HL-60/S4 treated with retinoic acid at 250 ng/mL for 4 days and 3 days (cell line): Measurements from ENCODE around the gene KRTAP2-3.
"Not testable (repeated sequence)": the region's sequence is repeated elsewhere in the genome, so short reads cannot be mapped to it uniquely, and the experiment has no call there.

Experiments used
- in situ Hi-C: fragments of 300-500 bp; cut with MboI; formaldehyde crosslinking; loops from 2 replicates; pipeline ENCODE4 v1.7.0; 2022; ENCODE audit warnings: low sequenced_read_pairs

Gene KRTAP2-3

GRCh38 chr17:41060052-41060604, at the start of gene KRTAP2-3:
Gene KRTAP2-3, minus strand, starts transcription at chr17:41060114. Its CDS starts 64 bp downstream, at chr17:41060050.
- in situ Hi-C loops: no loop called here

- in situ Hi-C loops: not testable (repeated sequence)
Observed at GRCh38 chr17:41108728-41109386, 48.9 kb upstream of the KRTAP2-3 start.

GRCh38 chr17:41107941-41108450, 48.1 kb upstream of the KRTAP2-3 start:
- in situ Hi-C loops: no loop called here

GRCh38 chr17:41105347-41105746, 45.4 kb upstream of the KRTAP2-3 start, which contains the start of gene KRTAP4-9:
Gene KRTAP4-9, plus strand, starts transcription at chr17:41105389. Its CDS starts 0 bp downstream, at chr17:41105389.
- in situ Hi-C loops: not testable (repeated sequence)

GRCh38 chr17:41104386-41105038, 44.6 kb upstream of the KRTAP2-3 start:
- in situ Hi-C loops: not testable (repeated sequence)

- in situ Hi-C loops: no loop called here
Observed at GRCh38 chr17:41103896-41104295, 44.0 kb upstream of the KRTAP2-3 start.

GRCh38 chr17:41101586-41102259, 41.8 kb upstream of the KRTAP2-3 start, which contains the start of gene KRTAP4-16:
Gene KRTAP4-16, minus strand, starts transcription at chr17:41102209. Its CDS starts 0 bp downstream, at chr17:41102209.
- in situ Hi-C loops: no loop called here

GRCh38 chr17:41099682-41100480, 40.0 kb upstream of the KRTAP2-3 start:
- in situ Hi-C loops: not testable (repeated sequence)

GRCh38 chr17:41098481-41098880, 38.6 kb upstream of the KRTAP2-3 start:
- in situ Hi-C loops: no loop called here

- in situ Hi-C loops: no loop called here
Observed at GRCh38 chr17:41098042-41098441, 38.1 kb upstream of the KRTAP2-3 start, which contains the start of gene KRTAP4-8. Gene KRTAP4-8, minus strand, starts transcription at chr17:41098142. Its CDS starts 58 bp downstream, at chr17:41098084.

- in situ Hi-C loops: no loop called here
Observed at GRCh38 chr17:41096055-41096454, 36.1 kb upstream of the KRTAP2-3 start.

- in situ Hi-C loops: not testable (repeated sequence)
Observed at GRCh38 chr17:41088760-41089352, 28.9 kb upstream of the KRTAP2-3 start.

GRCh38 chr17:41084100-41084856, 24.4 kb upstream of the KRTAP2-3 start, which contains the start of gene KRTAP4-7:
Gene KRTAP4-7, plus strand, starts transcription at chr17:41084150. Its CDS starts 57 bp downstream, at chr17:41084207.
- in situ Hi-C loops: not testable (repeated sequence)

- in situ Hi-C loops: not testable (repeated sequence)
Observed at GRCh38 chr17:41083427-41083826, 23.5 kb upstream of the KRTAP2-3 start.

- in situ Hi-C loops: no loop called here
Observed at GRCh38 chr17:41082626-41083025, 22.7 kb upstream of the KRTAP2-3 start.

- in situ Hi-C loops: no loop called here
Observed at GRCh38 chr17:41076788-41077187, 16.9 kb upstream of the KRTAP2-3 start.

- in situ Hi-C loops: no loop called here
Observed at GRCh38 chr17:41073676-41074075, 13.8 kb upstream of the KRTAP2-3 start.

GRCh38 chr17:41071606-41072360, 11.9 kb upstream of the KRTAP2-3 start:
- in situ Hi-C loops: no loop called here
